CD14-positive monocyte (primary cell): ENCODE results near the gene KEAP1. TPM values are rescaled to one million over a fixed set of nuclear protein-coding genes. Genes with fewer than 3 reads are reported as not detected.
A peak's percentile ranks its signal among the peaks of the same experiment; 100 is the strongest.

Source experiments
- DNase-seq, 3 donors: peaks; one replicate each; pipeline ENCODE4 v3.0.0-alpha.2; 2011 to 2022
- H2AFZ ChIP-seq: 2 replicates; pipeline ENCODE4 v1.6.0; 2012; ENCODE audit warnings: mild to moderate bottlenecking, low read depth, low read length, inconsistent platforms; ENCODE audit not compliant: insufficient read depth, poor library complexity, severe bottlenecking
- H3K27ac ChIP-seq, 2 donors: 1 replicate in 1 of 2; 2 replicates in 1 of 2; pipeline ENCODE4 v1.5.1; 2012 to 2013; ENCODE audit warnings: low read length in 2 of 2, control low read depth in 1 of 2, inconsistent platforms in 1 of 2, low read depth in 1 of 2, mild to moderate bottlenecking in 1 of 2
- H3K27me3 ChIP-seq, 2 donors: one replicate each; pipeline versions ENCODE4 v1.6.0 to v1.6.1; 2011 to 2013; ENCODE audit warnings: low read length in 2 of 2; ENCODE audit not compliant: control insufficient read depth in 2 of 2, insufficient read depth in 2 of 2
- H3K36me3 ChIP-seq, 2 donors: replicated peaks in 1 of 2; 1 replicate in 1 of 2; 2 replicates in 1 of 2; pipeline versions ENCODE4 v1.5.1 to v1.6.1; 2012 to 2013; ENCODE audit warnings: low read length in 2 of 2, control low read depth in 1 of 2, inconsistent platforms in 1 of 2, mild to moderate bottlenecking in 1 of 2; ENCODE audit not compliant: insufficient read depth in 2 of 2, control insufficient read depth in 1 of 2
- H3K4me1 ChIP-seq, 2 donors: 1 replicate in 1 of 2; 2 replicates in 1 of 2; pipeline versions ENCODE4 v1.5.1 to v1.6.1; 2012 to 2013; ENCODE audit warnings: low read length in 2 of 2, control low read depth in 1 of 2, inconsistent platforms in 1 of 2, mild to moderate bottlenecking in 1 of 2, moderate library complexity in 1 of 2; ENCODE audit not compliant: insufficient read depth in 2 of 2, control insufficient read depth in 1 of 2
- H3K4me2 ChIP-seq: replicated peaks from 2 replicates; pipeline ENCODE3; 2012; ENCODE audit warnings: low read length, moderate library complexity, mild to moderate bottlenecking; ENCODE audit not compliant: poor library complexity, severe bottlenecking; ENCODE audit errors: extremely low read depth
- H3K4me3 ChIP-seq, 3 experiments: fragments of 200-600 bp in 1 of 3; sonication (generic) in 1 of 3; replicated peaks in 1 of 3; 1 replicate in 2 of 3; 2 replicates in 1 of 3; pipeline ENCODE4 v1.5.1; 2011 to 2013; ENCODE audit warnings: low read length in 3 of 3, mild to moderate bottlenecking in 3 of 3, control low read depth in 2 of 3, low read depth in 2 of 3, inconsistent platforms in 1 of 3, moderate library complexity in 1 of 3
- H3K79me2 ChIP-seq: 2 replicates; pipeline ENCODE4 v1.6.0; 2012; ENCODE audit warnings: mild to moderate bottlenecking, control low read depth, inconsistent platforms, low read length, moderate library complexity; ENCODE audit not compliant: insufficient read depth
- H3K9ac ChIP-seq: 2 replicates; pipeline ENCODE4 v1.6.0; 2017; ENCODE audit warnings: low read length, mild to moderate bottlenecking; ENCODE audit not compliant: insufficient read depth, poor library complexity, severe bottlenecking
- H3K9me3 ChIP-seq, 2 donors: replicated peaks in 1 of 2; 1 replicate in 1 of 2; 2 replicates in 1 of 2; pipeline versions ENCODE4 v1.5.1 to v1.6.1; 2012 to 2013; ENCODE audit warnings: low read length in 2 of 2, control low read depth in 1 of 2; ENCODE audit not compliant: control insufficient read depth in 1 of 2, insufficient read depth in 1 of 2
- H4K20me1 ChIP-seq: 2 replicates; pipeline ENCODE4 v1.6.0; 2012; ENCODE audit warnings: mild to moderate bottlenecking, low read length, control low read depth, moderate library complexity; ENCODE audit not compliant: insufficient read depth
- H3K27ac Mint-ChIP-seq, 7 donors: one replicate each; pipeline ENCODE4 v1.8.0; 2020; ENCODE audit warnings: mild to moderate bottlenecking in 7 of 7, mixed read lengths in 7 of 7, moderate library complexity in 6 of 7, inconsistent platforms in 2 of 7
- H3K27me3 Mint-ChIP-seq, 3 donors: one replicate each; pipeline ENCODE4 v1.8.0; 2021 to 2022; ENCODE audit warnings: low read depth in 3 of 3, mild to moderate bottlenecking in 3 of 3, mixed read lengths in 3 of 3, moderate library complexity in 3 of 3, inconsistent platforms in 1 of 3
- H3K36me3 Mint-ChIP-seq, 2 donors: one replicate each; pipeline ENCODE4 v1.8.0; 2020; ENCODE audit warnings: mixed read lengths in 2 of 2, inconsistent platforms in 1 of 2, mild to moderate bottlenecking in 1 of 2
- H3K4me1 Mint-ChIP-seq: one replicate; pipeline ENCODE4 v1.8.0; 2020; ENCODE audit warnings: mild to moderate bottlenecking, mixed read lengths
- H3K4me3 Mint-ChIP-seq, 2 donors: one replicate each; pipeline ENCODE4 v1.8.0; 2020; ENCODE audit warnings: mild to moderate bottlenecking in 2 of 2, mixed read lengths in 2 of 2, moderate library complexity in 1 of 2
- H3K9me3 Mint-ChIP-seq, 7 donors: one replicate each; pipeline ENCODE4 v1.8.0; 2020 to 2022; ENCODE audit warnings: mixed read lengths in 7 of 7, mild to moderate bottlenecking in 6 of 7, moderate library complexity in 6 of 7, inconsistent platforms in 2 of 7
- CTCF ChIP-seq: fragments of 200-600 bp; IDR thresholded peaks from one replicate; pipeline ENCODE4 v1.8.0; 2022; ENCODE audit warnings: antibody characterized with exemption, mild to moderate bottlenecking
- WGBS: methylation state at CpG from one replicate; pipeline ENCODE4 v1.1.5; 2013; ENCODE audit warnings: missing lambda C conversion rate; ENCODE audit not compliant: insufficient coverage; 5-methylcytosine and 5-hydroxymethylcytosine counted together
- intact Hi-C, 2 donors: fragments of 100-400 bp; cut with micrococcal nuclease; formaldehyde crosslinking; loops; one replicate each; pipeline versions ENCODE4 v1.15.0 to v1.15.1; 2023
- polyA minus RNA-seq: library from RNA; depleted of rRNA, polyadenylated mRNA; stranded (reverse); fragments of >200 nt; gene quantifications from 2 replicates; pipeline ENCODE4 v1.2.3, GENCODE V29; 2012
- polyA plus RNA-seq, 3 donors: library from polyadenylated mRNA; depleted of rRNA in 1 of 3; unstranded in 2 of 3; stranded (reverse) in 1 of 3; fragments of 300-500 nt in 2 of 3; fragments of >200 nt in 1 of 3; fragmentation: Illumina TruSeq in 2 of 3; gene quantifications; 1 replicate in 2 of 3; 2 replicates in 1 of 3; pipeline ENCODE4 v1.2.3, GENCODE V29; 2012 to 2021
- total RNA-seq, 12 experiments: library from RNA in 1 of 12; stranded (reverse) in 1 of 12; fragments of 120-200 nt in 1 of 12; gene quantifications; one replicate each; pipeline ENCODE4 v1.2.4 and lab custom pipeline; 2013 to 2026; ENCODE audit warnings: mixed read lengths in 6 of 12, inconsistent platforms in 1 of 12

KEAP1 gene
- total RNA-seq (2013): 43.0 TPM
- polyA plus RNA-seq (10 to 100 TPM; 26.0 to 32.6 (median 26.1) TPM), polyA minus RNA-seq (45.0 and 70.3 TPM in 2 replicates), total RNA-seq (lab: John Stamatoyannopoulos, UW) (10.4 to 72.2 (median 20.3) reads per million in 11 experiments)

GRCh38 chr19:10503002-10503789 is at the start of gene KEAP1:
Gene KEAP1 (minus strand): TSS chr19:10503356. CDS start chr19:10500033, 3,323 bp downstream.
- 0% methylated on average over 56 of the region's 73 CpGs for WGBS
- peak in 1 of 3 donors; percentile 2 for DNase-seq

More at GRCh38 chr19:10503002-10503789, at the start of gene KEAP1:
- H3K9me3 ChIP-seq: no peaks in the 10 kb centered on the region
- H3K36me3 ChIP-seq: peaks cover 14 to 21% of the 10 kb centered on the region in 2 donors
- Mint-ChIP-seq H3K36me3 (peaks cover 16 to 22% of the 10 kb centered on the region in 2 donors), H3K4me1 (peaks cover 33% of the 10 kb centered on the region), H3K4me3 (peak within 1 kb of the TSS; percentile 88 to 95), H3K9me3 (no peaks in the 10 kb centered on the region), H3K27ac (peak within 1 kb of the TSS; percentile 89 to 96 (median 93)), H3K27me3 (peaks cover 0 to 5% (median 2%) of the 10 kb centered on the region in 3 donors)
- peaks cover 51% of the 10 kb centered on the region for H3K79me2 ChIP-seq
- intact Hi-C loops: loop anchor here (5.0 to 10.0 kb wide), 3 partner anchors 192 to 568 kb away; partner anchors contain the start of gene OLFM2 (in 1 of the 2)
- H3K4me3 ChIP-seq: peak within 1 kb of the TSS; percentile 89 to 99 (median 91)
- peaks cover 19% of the 10 kb centered on the region for H4K20me1 ChIP-seq
- H3K4me2 ChIP-seq: peak within 1 kb of the TSS; percentile 81
- H2AFZ ChIP-seq: peak within 1 kb of the TSS; percentile 99
- H3K27ac ChIP-seq: peak within 1 kb of the TSS; percentile 88 to 89
- peak within 1 kb of the TSS; percentile 92 for H3K9ac ChIP-seq
- TF ChIP-seq CTCF: no peak
- no peaks in the 10 kb centered on the region for H3K27me3 ChIP-seq
- H3K4me1 ChIP-seq: peaks cover 14 to 28% of the 10 kb centered on the region in 2 donors
